Suprapubic skin (tissue), 4 donors: ENCODE results near the gene NR6A1. TPM values are rescaled to one million over a fixed set of nuclear protein-coding genes. Genes with fewer than 3 reads are reported as not detected.
A peak's percentile ranks its signal among the peaks of the same experiment; 100 is the strongest.

Experiments used
- DNase-seq, 2 donors: peaks; one replicate each; pipeline ENCODE4 v3.0.0-alpha.2; 2019; ENCODE audit warnings: low spot score in 2 of 2
- H3K27ac ChIP-seq: fragments of 200-600 bp; sonication (generic); one replicate; pipeline ENCODE4 v1.5.1; 2019
- H3K27me3 ChIP-seq: fragments of 200-600 bp; sonication (generic); one replicate; pipeline ENCODE4 v1.5.1; 2019
- H3K36me3 ChIP-seq: fragments of 200-600 bp; sonication (generic); one replicate; pipeline ENCODE4 v1.5.1; 2019
- H3K4me1 ChIP-seq: fragments of 200-600 bp; sonication (generic); one replicate; pipeline ENCODE4 v1.5.1; 2019
- H3K4me3 ChIP-seq: fragments of 200-600 bp; sonication (generic); one replicate; pipeline ENCODE4 v1.5.1; 2019; ENCODE audit warnings: mild to moderate bottlenecking
- H3K9me3 ChIP-seq: fragments of 200-600 bp; sonication (generic); one replicate; pipeline ENCODE4 v1.5.1; 2019
- CTCF ChIP-seq, 2 donors: fragments of 200-600 bp in 1 of 2; fragments of 450-650 bp in 1 of 2; sonication (generic) in 1 of 2; IDR thresholded peaks; one replicate each; pipeline ENCODE4 v1.5.1; 2016 to 2019; ENCODE audit warnings: antibody characterized with exemption in 2 of 2, mild to moderate bottlenecking in 1 of 2, moderate library complexity in 1 of 2
- EP300 ChIP-seq: sonication (generic); formaldehyde crosslinking; IDR thresholded peaks from one replicate; pipeline ENCODE4 v1.6.1; 2017; ENCODE audit warnings: antibody characterized with exemption
- POLR2A ChIP-seq, 2 donors: fragments of 450-650 bp; IDR thresholded peaks; one replicate each; pipeline ENCODE4 v1.6.1; 2017; ENCODE audit warnings: antibody characterized with exemption in 2 of 2, mild to moderate bottlenecking in 2 of 2, moderate library complexity in 2 of 2
- POLR2AphosphoS5 ChIP-seq, 3 donors: sonication (generic); formaldehyde crosslinking; IDR thresholded peaks; one replicate each; pipeline ENCODE4 v1.6.1; 2017; ENCODE audit warnings: antibody characterized with exemption in 3 of 3
- WGBS: methylation state at CpG from one replicate; pipeline ENCODE4 v1.1.5; 2018; 5-methylcytosine and 5-hydroxymethylcytosine counted together
- total RNA-seq, 4 donors: library from RNA; depleted of rRNA; stranded (reverse); fragments of >200 nt; gene quantifications; one replicate each; pipeline ENCODE4 v1.1.0, GENCODE V29; 2016

Gene NR6A1
- total RNA-seq, 4 donors from 2014 or later: 6.5 to 10.1 (median 6.8) TPM

DNA sequence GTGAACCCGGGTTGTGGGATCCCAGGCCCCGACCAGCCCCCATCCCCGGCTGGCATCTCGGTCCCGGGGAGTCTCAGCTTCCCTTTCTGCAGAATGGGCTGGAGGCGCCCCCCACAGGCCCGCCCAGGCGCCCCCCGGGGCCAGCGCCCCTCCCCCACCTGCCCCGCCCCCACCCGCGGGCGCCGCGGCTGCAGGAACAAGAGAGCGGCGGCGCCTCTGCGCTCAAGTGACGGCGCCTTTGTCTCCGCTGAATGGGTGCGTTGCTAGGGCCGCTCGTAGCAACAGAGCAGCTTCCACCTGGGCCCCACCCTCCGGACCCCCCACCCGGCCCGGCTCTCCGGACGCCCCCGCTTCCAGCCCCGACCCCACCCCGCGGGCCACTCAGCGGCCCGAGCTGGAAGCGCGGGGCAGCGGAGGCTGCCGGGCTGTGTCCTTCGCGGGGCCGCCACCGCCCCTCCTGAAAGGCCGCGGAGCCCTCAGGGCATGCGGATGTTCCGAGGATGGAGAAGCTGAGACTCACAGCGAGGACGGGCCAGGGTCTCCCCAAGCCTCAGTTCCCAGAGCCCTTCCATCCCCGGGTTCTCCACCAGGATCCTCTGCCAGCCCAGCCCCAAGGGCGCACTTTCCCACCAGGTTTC is 293.3 kb downstream of the NR6A1 start:
- no peak for DNase-seq
- Histone ChIP-seq H3K36me3 (no peaks in the 10 kb centered on the region), H3K27me3 (peaks cover 80% of the 10 kb centered on the region), H3K27ac (no peak overlapping the region), H3K9me3 (no peaks in the 10 kb centered on the region), H3K4me3 (peak overlapping the region; percentile 31), H3K4me1 (peaks cover 10% of the 10 kb centered on the region)
- TF ChIP-seq POLR2A (IDR thresholded peaks at IDR 0.05) (no peak), CTCF (IDR thresholded peaks at IDR 0.05) (no peak), EP300 (no peak), POLR2AphosphoS5 (IDR thresholded peaks at IDR 0.05) (no peak)
- no CpG with 5 or more reads among the region's 53 CpGs for WGBS

GRCh38 chr9:124477211-124477647 is 293.9 kb downstream of the NR6A1 start:
- 45% methylated on average over 5 of the region's 19 CpGs for WGBS
- TF ChIP-seq POLR2AphosphoS5 (IDR thresholded peaks at IDR 0.05) (no peak), EP300 (no peak), CTCF (IDR thresholded peaks at IDR 0.05) (no peak), POLR2A (IDR thresholded peaks at IDR 0.05) (no peak)
- peaks cover 75% of the 10 kb centered on the region for H3K27me3 ChIP-seq
- no peaks in the 10 kb centered on the region for H3K9me3 ChIP-seq
- no peaks in the 10 kb centered on the region for H3K36me3 ChIP-seq
- no peak for DNase-seq
- peak overlapping the region; percentile 31 for H3K4me3 ChIP-seq
- peaks cover 10% of the 10 kb centered on the region for H3K4me1 ChIP-seq
- H3K27ac ChIP-seq: no peak overlapping the region

DNA sequence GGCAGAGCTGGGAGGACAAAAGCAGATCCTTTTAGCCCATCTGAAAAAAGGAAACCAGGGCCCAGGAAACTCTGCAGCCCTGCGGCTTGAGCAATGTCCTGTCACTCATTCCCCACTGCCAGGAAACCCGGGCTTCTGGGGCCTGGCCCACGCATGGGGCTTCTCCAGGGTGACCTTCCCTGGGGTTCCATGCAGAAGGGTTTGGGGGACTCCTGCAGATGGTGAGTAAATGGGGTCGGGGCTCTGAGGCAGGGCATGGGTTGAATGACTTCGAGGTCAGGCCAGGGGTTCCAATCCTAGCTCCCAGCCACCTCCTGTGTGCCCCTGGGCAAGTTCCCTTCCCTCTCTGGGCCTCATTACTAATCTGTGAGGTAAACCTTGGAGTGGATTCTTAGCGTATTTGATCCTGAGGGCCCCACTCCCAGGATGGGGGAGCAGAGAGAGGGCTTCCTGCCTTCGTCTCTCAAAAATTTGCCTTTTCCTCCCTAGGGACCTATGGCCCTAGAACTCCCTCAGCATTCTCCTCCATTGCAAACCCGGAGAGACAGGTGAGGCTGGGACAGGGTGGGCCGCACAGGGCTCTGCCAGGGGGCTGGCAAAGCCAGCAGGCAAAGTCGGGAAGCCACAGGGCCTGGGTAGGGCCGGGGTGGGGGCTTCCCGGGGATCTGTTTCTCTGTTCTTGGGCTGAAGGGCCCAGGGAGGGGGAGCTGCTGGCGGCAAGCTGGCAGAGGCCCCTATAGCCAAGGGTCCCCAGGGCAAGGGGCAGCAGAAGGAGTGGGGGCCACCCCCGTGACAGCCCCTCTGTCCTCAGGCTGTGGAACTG is 295.0 kb downstream of the NR6A1 start:
- Histone ChIP-seq H3K4me3 (no peak overlapping the region), H3K9me3 (no peaks in the 10 kb centered on the region), H3K36me3 (no peaks in the 10 kb centered on the region), H3K27me3 (peaks cover 71% of the 10 kb centered on the region), H3K4me1 (peaks cover 10% of the 10 kb centered on the region), H3K27ac (no peak overlapping the region)
- WGBS: 63% methylated on average over 11 of the region's 14 CpGs
- TF ChIP-seq CTCF (IDR thresholded peaks at IDR 0.05) (no peak), EP300 (no peak), POLR2AphosphoS5 (IDR thresholded peaks at IDR 0.05) (no peak), POLR2A (IDR thresholded peaks at IDR 0.05) (no peak)
- DNase-seq: no peak

DNA sequence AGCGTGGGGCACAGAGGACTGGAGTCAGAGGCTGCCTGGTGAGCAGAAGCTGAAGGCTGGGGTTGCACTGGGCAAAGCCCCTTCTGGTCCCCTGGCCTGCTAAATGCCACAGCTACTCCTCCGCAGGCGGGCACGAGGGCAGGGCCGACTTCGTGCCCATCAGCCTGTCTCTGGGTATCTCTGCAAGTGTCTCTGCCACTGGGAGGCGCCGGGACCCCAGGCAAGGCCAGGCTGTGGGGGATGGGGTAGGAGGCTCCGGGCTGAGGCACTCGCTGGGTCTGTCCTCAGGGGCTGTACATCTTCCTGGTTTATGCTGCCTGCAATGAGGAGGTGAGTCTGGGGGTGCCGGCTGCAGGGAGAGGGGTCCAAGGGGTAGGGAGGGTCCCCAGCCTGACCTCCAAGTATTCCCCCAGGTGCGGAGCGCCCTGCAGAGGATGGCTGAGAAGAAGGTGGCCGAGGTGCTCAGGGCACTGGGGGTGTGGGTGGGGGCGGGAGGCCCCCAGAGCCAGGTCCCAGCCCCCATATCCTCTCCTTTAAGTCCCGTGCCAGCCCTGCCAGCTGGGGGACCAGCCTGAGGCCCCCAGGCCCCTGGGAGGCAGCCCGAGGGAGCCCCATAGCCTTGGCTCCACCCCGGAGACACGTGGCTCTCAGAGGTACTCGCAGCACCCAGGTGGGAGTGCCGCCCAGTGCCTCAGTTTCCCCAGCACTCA is 295.8 kb downstream of the NR6A1 start:
- DNase-seq: no peak
- H3K4me1 ChIP-seq: peaks cover 10% of the 10 kb centered on the region
- H3K27me3 ChIP-seq: peaks cover 67% of the 10 kb centered on the region
- H3K4me3 ChIP-seq: no peak overlapping the region
- TF ChIP-seq POLR2AphosphoS5 (IDR thresholded peaks at IDR 0.05) (no peak), POLR2A (IDR thresholded peaks at IDR 0.05) (no peak), EP300 (no peak), CTCF (IDR thresholded peaks at IDR 0.05) (no peak)
- no peak overlapping the region for H3K27ac ChIP-seq
- H3K36me3 ChIP-seq: no peaks in the 10 kb centered on the region
- no peaks in the 10 kb centered on the region for H3K9me3 ChIP-seq
- 56% methylated on average over 9 of the region's 21 CpGs for WGBS

GRCh38 chr9:124474151-124474550 is 297.0 kb downstream of the NR6A1 start:
- TF ChIP-seq CTCF (IDR thresholded peaks at IDR 0.05) (no peak), EP300 (no peak)
- H3K9me3 ChIP-seq: no peaks in the 10 kb centered on the region

More at GRCh38 chr9:124474151-124474550, 297.0 kb downstream of the NR6A1 start:
- Histone ChIP-seq H3K4me1 (peaks cover 10% of the 10 kb centered on the region), H3K27ac (no peak overlapping the region), H3K27me3 (peaks cover 55% of the 10 kb centered on the region), H3K4me3 (no peak overlapping the region), H3K36me3 (no peaks in the 10 kb centered on the region)
- no peak for DNase-seq
- WGBS: 67% methylated on average over 4 of the region's 4 CpGs
